Fibroblast of peridontal ligament (primary cell): Measurements from ENCODE around the gene TRAM2.

Experiments used
- DNase-seq: peaks from one replicate; pipeline ENCODE4 v3.0.0-alpha.2; 2010; ENCODE audit errors: extremely low read depth

Gene TRAM2

DNA sequence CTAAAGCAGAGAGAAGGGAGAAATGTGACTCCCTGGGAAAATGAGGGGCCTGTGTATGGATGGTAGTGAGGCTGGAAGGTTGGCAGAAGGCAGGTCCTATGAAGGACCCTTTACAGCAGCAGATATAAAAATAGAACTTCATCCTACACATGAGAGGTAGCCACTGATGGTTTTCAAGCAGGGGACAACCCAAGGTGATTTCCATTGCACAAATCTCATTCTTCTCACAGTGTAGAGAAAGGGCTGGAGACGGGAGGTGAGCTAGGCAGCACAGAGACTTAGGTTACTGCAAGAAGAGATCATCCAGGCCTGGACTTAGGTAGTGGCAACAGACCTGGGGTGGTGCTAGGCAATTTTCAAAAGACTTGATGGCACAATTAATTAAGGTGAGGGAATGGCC lies 30.7 kb downstream of the TRAM2 start:
- no peak for DNase-seq

DNA sequence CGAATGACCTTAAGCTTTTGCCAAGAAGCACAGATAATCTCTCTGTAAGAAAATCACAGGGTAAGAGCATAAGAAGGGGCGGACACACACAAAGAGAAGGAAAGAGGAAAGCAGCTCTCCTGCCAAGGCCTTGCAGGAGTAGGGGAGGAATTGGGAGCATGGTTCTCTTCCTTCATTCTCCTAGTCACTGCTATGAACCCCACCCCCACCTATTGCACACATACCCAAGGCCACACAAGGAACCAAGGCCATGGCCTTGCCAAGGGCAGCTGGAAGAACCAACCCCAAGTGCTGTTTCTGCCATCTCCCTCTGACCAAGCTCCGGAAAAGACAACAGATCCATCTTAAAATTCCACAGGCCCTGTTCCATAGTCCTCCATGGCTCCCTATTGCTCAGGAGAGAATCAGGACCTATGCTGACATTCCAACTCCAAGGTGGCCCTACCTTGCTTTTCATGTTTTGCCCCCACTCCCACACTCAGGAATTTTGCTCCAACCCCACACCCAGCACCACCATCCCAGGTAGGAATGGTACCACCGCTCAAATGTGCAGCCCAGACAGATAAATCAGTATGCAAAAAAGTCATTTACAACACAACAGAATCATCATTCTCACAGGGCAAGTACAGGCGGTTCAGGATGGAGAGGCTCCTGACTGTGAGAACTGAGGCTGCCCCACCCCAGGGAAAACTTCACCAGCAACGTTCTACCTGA lies 31.3 kb downstream of the TRAM2 start:
- no peak for DNase-seq

DNA sequence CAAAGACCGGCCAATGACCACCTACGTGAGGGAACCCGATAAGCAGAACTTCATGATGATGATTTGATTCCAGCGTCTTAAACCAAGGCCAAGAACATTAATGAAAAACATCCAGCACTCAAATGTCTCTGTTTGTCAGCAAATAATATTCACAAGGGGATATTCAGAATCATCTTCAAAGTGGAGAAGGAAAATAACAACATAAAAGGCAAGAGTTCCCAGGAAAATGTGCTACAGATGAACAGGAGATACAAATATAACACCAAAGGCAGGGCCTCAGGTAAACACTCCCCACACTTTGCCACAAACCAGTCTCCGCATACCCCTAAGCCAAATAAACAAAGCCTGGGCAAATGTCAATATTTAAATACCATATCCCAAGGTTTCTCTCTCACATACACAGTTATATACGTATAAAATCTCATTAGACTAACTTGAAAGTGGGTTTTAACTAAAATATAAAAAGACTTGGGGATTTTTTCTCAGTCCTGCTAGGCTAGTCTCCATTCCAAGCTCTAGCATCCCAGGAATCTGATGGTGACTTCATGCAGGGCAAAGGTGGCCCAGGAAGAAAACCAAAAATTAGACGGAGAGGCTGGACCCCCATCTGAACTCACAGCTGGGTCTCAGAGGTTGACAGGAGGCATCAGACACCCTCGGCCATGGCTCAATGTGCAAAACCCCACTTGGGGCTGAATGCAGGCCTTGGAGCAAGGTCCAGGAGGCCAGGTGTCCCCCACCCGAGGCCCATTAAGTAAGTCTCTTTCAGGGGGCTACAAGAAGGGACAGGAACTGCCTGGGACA lies 32.1 kb downstream of the TRAM2 start:
- no peak for DNase-seq

DNA sequence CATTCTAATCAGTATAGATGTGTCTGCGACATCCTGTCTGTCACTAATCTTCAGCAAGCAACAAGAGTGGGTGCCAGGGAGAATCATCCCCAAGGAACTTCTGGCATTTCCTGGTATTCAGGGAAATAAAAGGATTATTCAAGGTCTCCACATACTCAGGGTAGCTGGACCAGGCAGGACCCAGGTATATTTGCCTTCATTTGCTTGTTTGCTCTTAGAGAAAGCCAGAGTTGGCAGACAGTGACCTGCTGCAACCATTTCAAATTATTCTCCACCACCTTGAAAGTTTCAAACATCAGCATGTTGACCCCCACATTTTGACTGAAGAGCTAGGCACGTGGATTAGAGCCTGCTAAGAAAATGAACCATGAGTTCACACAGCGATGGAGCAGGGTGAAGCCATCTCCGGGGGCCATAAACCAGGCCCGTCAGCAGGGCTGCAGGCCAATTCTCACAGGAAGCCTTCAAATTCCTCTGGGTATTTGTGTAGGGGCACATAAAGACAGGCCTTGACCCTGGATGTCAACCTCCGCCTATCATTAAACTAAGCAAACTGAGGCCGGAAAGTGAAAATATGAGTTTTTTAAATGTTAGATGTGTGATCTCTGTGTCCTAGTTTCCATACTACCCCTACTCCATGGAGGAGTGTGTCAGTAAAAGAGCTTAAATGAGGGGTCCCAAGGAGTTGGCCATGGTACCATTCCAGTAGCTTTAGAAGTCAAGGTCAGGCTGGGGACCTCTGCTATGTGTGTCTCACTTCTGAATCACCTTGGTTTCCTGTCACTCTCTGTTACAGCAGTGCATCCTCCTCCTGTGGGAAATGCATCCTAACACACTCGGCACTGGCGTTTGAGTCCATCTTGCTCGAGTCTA lies 32.9 kb downstream of the TRAM2 start:
- DNase-seq, result no peak

DNA sequence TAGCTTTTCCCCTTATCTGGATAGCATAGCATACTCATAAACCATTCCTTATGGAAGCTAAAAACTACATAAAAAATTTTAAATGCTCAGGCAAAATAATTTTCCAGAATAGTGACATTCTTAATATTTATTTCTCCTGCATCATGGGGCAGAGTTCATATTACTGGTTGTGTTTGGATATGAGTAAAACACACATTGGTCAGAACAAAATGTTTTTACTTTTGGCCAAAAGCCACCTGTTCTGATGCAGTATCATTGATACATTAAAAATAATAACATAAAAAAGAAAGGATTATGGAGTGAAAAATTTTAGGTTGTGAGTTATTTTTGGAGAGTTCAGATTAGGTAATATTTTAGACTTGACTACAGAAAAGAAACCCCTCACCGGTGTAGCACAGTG lies 33.6 kb downstream of the TRAM2 start:
- no peak for DNase-seq

DNA sequence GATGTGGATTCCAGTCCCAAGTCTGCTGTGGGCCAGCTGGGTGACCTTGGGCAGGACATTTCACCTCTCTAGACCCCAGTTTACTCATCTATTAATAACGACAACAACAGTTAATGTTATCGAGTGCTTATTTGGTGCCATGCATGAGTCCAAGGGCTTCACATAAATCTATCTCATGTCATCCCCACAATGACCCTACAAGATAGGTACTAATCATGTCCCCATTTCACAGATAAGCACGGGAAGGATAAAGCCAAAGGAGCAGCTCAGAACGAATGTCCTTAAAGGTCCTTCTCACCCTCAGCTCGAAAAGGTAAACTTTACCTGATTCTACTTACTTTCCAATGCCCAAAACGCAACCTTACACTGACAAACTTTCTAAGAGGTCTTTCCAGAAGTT lies 35.7 kb downstream of the TRAM2 start:
- DNase-seq, result no peak

DNA sequence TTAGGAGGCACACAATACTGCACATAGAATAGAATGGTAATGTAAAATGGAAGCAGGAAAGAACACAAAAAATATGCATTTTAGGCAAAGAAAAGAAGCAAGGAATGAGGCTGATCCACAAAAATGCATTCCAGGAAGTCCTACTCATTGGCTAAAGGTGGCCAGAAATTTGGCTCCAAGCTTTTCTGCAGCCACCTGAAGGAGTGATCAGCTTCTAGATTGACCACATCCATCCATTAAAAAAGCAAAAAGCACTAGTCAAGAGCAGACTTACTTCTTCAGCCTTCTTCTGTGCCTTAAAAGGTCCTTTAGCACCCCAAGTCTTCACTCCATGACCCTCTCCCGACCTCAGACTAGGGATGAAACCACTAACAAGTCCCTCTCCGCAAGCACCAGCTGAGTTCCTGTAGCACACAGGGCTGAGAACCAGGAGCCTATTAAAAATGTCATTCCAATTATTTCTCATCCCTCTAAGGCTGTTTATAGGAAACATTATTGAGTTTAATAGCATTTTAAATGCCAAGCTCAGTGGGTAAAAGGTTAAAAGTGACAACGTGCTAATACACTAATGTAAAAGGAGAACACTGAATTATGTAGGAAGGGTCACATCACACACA lies 36.5 kb downstream of the TRAM2 start:
- no peak for DNase-seq

DNA sequence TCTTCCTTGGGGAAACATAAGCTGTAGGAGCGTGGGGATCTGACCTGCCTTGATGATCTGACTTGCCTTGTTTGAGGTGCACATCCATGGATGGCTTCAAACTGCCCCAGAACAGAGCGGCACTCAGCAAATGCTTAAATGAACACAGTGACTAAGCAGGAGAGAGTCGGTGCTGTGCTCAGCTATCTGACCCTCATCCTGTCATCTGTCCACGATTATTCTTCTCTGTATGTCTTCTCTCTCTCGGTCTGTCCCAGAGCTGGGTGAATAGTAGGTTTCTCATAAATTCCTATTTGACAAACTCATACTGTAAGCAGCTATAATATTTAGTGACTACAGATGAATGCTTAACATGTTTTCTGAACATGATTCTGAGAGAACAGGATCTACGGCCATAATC lies 37.3 kb downstream of the TRAM2 start:
- DNase-seq, result peak; percentile 53

DNA sequence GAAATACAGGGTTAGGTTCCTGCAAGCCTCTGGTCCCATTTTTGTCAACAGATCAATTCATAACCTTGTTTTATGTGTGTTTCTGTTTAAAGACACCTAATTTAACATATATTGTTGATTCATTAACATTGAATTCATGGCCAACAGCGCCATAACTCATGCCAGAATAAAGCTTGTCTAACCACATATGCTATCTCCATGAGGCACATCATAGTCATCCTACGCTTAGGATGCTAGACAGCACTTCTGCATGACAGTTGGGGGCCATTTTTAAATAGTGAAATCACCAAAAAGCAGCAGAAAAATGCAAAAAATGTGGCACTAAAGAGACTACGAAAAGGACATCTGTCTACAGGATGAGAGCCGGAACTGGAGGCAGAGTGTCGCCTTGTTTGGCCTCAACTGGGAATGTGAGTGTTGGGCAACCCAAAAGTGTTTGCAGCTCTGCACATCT lies 37.9 kb downstream of the TRAM2 start:
- no peak for DNase-seq

DNA sequence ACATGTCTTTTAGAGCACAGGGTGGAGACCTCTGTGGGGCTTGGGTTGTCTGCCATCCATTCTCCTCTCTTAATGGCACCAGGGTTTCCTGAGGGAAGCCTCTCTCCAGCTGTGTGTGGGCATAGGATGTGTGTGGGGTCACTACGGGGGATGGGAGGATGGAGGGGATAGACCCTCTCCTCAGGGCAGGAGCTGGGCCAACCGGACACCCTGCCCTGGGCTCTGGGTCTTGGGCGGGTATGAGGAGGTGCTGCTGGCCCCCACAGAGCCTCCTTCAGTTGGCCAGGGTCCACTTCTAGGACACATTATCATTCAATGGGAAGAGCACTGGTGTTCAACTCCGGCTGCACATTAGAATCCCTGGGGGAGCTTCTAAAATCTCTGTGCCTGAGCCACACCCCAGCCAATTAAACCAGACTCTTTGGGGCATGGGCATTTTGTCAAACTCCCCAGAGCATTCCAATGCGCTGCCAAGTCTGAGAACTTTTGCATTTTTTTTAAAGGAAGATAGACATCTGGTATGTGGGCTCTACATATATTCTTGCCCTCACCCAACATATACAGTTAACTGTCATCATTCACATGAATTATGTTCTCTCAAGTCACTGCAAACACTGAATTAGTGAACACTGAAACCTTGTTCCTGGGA lies 38.5 kb downstream of the TRAM2 start:
- DNase-seq, result no peak

DNA sequence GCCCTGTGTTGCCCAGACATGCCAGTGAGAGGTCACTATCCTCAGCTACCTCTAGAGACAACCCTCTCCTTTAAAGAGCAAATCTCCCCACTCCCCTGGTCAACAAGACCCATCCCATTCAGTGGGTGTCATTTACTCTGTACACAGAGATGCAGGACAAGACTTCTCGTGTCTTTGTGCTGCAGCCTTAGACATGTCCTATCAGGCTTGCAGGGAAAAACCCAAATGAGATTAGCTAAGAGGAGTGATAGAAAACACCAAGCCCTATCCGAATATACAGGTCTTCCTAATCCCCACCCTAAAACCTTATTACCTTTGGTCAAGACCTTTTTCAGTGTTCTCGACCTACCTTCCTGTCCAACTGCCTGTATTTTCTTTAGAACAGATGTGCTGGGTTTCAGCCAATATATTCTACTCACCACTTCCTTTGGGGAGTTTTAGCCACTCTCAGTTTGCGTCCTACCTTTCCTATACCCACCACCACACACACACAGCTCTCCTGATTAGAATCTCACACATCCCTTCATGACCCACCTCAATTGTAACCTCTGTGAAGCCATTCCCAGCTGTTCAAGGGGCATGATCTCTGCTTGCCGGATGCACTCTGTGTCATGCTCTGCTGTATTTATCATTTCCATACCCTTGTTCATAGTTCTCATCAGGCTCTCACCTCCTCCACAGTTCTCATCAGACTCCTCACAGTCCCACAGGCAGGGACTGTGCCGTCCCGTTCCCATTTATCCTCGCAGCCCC lies 39.7 kb downstream of the TRAM2 start:
- DNase-seq, result no peak

DNA sequence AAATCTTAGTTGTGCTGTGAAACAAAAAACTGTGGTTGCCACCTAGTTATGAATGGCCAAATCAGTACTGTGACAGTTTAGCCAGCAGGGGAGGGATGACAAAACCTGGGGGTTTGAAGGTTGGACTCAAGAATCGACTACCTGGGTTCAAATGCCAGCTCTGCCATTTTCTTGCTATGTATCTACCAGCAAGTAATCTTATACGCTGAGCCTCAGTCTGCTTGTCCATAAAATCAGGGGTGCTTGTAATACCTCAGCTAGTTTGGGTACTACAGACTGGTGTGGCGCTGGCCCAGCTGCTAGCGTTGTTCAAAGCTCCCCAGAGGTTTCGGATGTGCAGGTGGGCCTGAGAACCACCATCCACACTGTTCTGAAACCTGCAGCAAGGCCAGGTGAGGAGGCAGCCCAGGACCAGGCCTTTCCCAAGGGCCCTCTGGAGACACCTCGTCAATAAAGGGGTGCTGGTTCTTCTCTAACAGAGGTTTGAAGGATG lies 40.4 kb downstream of the TRAM2 start:
- no peak for DNase-seq

DNA sequence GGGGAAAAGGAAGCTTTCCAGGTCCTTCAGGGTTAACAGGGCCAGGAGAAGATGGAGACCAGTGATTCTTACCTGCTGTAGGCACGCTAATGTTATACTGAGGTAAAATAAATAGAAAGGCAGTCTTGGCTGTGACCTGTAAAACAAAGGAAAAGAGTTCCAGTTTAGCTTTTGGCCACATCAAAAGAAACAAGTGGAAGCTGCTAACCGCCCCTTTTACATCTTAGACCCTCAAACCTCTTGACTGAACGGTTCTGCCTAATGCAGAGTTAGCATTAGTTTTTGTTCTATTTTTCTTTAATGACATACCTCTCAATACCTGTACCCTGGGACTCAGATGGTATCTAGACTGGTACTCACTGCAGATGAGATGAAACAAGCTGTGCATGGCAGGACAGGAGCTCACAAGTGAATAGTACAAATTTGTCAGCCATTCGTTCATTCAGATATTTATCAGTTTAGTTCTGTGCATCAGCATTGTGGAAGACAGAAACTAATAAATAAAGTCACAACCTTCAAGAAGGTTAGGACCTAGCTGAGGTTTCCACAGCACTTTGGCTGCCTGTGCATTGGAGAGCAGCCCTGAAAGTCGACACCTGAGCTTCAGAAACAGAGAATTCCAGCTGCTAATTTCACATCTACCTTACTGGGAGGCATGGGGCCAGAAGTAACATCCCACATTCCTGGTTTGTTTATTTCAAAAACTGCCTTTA lies 41.0 kb downstream of the TRAM2 start:
- DNase-seq, result no peak

DNA sequence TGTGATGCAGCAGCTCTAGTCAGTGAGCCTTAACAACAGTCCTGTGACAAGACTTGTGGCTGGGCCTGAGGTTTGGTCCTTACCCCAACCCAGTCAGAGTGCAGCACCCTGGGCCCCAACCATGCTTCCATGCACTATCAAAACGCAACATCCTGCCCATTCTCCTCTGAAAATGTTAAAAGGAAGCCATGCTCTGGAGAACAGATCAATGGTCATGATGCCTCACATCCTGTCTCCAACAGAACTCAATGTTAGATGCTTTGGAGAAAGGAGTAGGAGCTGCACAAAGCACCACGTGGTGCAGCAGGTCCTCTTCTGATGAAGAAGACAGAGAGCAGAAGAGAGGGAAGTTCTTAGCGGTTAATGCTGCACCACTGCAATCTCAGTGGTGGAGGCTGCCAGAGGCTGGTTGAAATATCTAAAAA lies 41.9 kb downstream of the TRAM2 start:
- no peak for DNase-seq

DNA sequence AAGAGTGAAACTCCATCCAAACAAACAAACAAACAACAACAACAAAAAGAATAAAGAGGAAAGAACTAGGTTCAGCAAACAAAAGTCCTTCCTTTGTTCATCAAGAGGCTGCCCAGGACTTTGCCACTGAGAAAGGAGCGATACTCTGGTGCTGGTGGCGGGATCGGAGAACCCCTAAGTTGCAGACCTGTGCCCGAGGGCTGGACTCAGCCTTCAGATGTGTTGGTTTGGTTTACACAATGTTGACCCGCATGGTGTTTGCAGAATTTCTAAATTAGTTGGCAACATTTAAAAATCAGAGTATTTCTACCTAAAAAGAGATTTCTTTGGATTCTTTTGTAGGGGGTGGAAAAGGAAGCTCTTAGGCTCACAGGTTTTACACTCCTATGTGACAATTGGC lies 42.5 kb downstream of the TRAM2 start:
- DNase-seq, result no peak

DNA sequence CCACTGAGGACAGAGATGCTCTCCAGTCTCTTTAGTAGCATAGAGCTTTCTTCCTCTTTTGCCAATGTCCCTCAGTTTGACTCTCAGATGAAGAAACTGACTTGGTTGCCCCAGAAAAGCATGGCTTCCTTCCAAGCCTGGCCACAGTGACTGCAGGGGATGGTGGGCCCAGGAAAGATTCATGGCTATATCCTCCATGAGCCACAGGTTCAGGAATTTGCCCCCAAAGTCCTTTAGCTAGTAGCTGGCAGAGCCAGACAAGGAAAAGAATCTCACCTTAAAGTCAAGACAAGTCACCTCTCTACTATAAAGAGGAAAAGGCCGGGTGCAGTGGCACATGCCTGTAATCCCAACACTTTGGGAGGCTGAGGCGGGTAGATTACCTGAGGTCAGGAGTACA lies 43.4 kb downstream of the TRAM2 start:
- DNase-seq, result no peak

DNA sequence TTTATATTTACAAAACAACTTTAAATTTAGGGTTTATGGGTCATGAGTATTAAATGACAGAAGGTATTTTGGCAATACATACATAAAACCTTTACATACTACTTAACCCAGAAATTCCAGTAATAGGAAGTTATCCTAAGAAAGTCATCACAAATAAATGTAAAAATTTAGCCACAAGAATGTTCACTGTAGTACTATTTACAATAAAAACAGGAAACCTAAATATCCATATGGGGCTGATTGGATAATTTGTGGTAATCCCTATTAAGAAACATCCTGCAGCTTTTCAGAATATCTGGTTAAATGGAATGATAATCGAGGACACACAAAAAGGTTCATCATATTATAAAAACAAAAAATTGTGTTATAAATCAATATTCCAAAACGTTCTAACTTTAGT lies 44.4 kb downstream of the TRAM2 start:
- no peak for DNase-seq

DNA sequence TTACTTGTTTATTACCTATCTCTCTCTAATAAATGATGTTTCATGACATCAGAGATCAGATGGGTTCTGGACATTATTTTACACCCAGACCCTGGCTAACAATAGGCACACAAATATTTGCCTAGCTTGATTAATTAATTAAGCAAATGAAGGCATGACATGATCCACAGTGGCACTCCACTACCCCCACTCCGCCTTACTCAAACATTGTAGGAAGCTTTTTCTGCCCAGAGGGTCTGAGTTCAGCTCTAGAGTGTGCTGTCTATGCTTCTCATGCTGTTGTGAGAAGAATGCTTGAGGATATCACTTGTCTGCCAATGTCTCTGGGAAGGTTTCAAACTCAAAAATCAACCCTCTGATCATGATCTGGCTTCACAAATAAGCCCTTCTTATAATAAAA lies 45.0 kb downstream of the TRAM2 start:
- DNase-seq, result no peak

DNA sequence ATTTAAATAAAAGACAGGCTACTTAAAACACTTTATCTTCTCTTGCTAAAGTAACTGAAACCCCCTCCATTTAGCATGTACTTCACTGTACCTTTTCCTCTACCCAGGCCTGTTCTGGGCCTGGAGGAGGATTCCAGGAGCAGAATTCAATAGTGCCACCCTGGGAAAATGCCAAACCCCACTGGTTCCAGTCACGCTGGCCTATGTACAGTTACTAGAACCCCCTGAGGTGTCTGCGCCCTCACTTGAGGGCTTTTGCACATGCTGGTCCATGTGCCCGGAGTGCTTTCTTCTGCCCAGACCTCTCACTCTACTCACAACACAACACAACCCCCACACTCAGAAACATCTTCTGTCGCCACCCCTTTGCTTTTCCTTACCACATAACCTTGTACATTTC lies 45.5 kb downstream of the TRAM2 start:
- DNase-seq, result no peak

DNA sequence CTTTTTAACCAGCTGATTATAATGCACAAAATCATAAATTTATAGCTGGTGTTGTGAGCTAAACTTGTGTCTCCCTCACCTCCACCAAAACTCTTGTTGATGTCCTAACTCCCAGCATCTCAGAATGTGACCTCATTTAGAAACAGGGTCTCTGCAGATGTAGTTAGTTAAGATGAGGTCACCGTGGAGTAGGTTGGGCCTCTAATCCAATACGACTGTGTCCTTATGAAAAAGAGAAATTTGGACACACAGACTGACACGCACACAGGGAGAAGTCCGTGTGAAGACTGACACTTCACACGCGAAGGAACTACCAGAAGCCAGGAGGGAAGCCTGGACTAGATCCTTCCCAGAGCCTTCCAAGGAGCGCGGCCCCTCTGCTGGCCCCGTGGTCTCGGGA lies 46.5 kb downstream of the TRAM2 start:
- no peak for DNase-seq
